IPS-18c (cell line): ENCODE measurements around the gene TLX2.

Experiments
- H3K4me3 ChIP-seq: 2 replicates; pipeline ENCODE4 v1.7.0; 2013; ENCODE audit warnings: low read depth, mild to moderate bottlenecking, low read length, moderate library complexity; ENCODE audit not compliant: insufficient read depth
- H3K9me3 ChIP-seq: one replicate; pipeline ENCODE4 v1.6.1; 2013; ENCODE audit warnings: mild to moderate bottlenecking, low read length, moderate library complexity; ENCODE audit not compliant: control insufficient read depth, insufficient read depth

Gene TLX2

DNA sequence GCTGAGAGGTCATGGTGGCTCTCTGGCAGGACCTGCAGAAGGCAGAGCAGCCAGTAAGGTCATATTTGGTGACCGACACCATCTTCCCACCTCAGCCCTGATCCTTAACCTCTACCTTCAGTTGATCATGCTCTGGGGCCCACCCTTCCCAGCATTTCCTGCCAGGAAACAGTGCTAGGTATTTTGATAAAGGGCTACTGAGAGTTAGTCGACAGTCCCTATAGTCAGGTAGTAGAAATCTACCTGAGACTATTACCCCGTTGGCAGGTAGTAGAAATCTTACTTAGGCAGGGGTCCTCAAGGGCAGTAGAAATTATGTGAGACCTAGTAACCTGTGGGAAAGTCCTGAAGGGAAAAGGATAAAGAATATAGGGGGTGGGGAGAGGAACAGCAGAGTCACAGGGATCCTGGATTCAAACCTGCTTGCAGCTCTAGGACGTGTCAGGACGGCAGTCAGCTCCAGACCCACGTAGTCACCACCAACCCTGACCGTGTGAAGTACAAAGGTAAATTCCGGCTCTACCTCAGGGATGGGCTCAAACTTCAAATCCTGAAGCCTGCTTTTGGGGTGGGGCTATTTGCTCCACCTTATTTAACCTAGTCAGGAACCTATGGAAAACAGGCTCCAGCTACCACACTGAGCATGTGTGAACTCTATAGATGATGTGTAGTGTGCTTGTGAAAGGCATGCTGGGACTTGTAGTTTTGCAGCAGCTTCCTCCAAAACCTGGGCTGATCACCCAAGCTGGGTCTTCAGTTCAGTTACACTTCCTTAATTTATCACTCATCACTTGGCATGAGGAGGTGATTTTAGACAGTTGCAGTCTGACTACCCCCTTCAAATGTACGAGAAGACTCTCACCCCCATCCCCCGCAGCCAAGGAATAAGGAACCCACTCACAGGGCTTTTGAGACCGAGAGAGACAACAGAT lies 11.7 kb downstream of the TLX2 start, which contains the start of gene DQX1:
Gene DQX1 (minus strand): TSS at position 515 of the 932 bp plus-strand sequence. CDS start 502 bp downstream, at position 13.
- peaks cover 4% of the 10 kb centered on the region for H3K9me3 ChIP-seq
- H3K4me3 ChIP-seq: no peak within 1 kb of the TSS; the same call in 1 of the 2 replicates

- no peak overlapping the region for H3K4me3 ChIP-seq
- H3K9me3 ChIP-seq: peaks cover 4% of the 10 kb centered on the region
These were observed 12.5 kb downstream of the TLX2 start for GRCh38 chr2:74526649-74527230.

DNA sequence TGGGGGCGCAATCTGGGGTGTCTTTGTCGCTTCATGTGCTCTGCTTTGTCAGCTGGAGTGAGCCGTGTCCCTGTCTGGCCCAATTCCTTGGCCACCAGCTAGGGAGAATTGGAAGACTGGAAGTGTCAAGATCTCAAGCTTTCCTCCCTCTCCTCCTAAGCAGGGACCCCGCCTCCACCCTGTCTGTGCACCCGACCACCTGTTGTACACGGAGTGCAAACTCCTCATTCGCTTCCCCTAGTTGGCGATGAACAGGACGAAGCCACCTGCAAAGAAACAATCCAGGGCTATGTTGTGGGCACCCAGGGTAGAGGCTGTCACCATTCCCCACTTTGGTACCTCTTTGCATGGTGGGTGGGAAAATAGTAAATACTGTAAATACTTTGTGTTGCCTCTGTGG lies 13.5 kb downstream of the TLX2 start:
- peaks cover 4% of the 10 kb centered on the region for H3K9me3 ChIP-seq
- no peak overlapping the region for H3K4me3 ChIP-seq

- Histone ChIP-seq H3K9me3 (peaks cover 4% of the 10 kb centered on the region), H3K4me3 (peak overlapping the region; percentile 93)
These were observed 14.5 kb downstream of the TLX2 start for GRCh38 chr2:74528600-74529356.

DNA sequence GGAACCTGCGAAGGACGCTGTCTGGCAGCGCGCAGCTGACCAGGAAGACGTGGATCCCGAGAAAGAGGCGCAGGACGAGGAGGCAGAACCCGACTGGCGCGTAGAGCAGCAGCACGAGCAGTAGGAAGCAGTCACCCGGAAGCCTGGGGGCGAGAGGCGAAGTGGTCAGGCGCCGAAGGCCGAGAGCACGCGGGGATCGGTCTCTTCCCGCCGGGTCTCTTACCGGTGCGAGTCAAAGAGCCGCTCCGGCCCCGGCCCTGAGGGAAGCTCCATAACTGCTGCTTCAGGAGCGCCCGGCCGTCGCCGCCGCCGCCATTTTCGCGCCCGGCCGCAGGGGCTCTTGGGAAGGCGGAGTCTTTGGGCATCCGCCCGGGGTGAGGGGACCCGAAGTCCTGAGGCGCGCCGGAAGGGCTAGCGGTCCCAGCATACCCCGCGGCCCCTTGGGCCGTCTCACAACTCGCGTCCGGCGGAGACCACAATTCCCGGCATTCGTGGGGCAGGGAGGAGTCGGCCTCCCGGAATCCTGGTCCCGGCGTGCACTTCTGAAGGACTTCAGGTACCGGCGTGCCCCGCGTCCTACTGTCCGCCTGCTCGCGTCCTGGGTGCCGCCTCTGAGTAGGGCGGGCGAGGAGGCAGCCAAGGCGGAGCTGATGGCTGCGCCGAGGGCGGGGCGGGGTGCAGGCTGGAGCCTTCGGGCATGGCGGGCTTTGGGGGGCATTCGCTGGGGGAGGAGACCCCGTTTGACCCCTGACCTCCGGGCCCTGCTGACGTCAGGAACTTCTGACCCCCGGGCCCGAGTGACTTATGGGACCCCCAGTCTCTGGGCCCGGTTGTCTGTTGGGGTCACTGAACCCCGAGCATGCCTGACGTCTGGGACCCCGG lies 15.3 kb downstream of the TLX2 start, which contains the start of the genes AUP1 and HTRA2:
Gene AUP1 (minus strand): TSS at position 350 of the 882 bp plus-strand sequence. CDS start 77 bp downstream, at position 273.
Gene HTRA2 (plus strand): TSS at position 577 of the 882 bp plus-strand sequence. CDS start 74 bp downstream, at position 651.
- Histone ChIP-seq H3K9me3 (peaks cover 4% of the 10 kb centered on the region), H3K4me3 (peak within 1 kb of the TSS; percentile 93)

GRCh38 chr2:74530239-74531187 lies 16.3 kb downstream of the TLX2 start:
- Histone ChIP-seq H3K4me3 (peak overlapping the region; percentile 84), H3K9me3 (peaks cover 4% of the 10 kb centered on the region)

GRCh38 chr2:74531666-74532065 lies 17.4 kb downstream of the TLX2 start:
- H3K4me3 ChIP-seq: no peak overlapping the region
- H3K9me3 ChIP-seq: peaks cover under 1% of the 10 kb centered on the region

DNA sequence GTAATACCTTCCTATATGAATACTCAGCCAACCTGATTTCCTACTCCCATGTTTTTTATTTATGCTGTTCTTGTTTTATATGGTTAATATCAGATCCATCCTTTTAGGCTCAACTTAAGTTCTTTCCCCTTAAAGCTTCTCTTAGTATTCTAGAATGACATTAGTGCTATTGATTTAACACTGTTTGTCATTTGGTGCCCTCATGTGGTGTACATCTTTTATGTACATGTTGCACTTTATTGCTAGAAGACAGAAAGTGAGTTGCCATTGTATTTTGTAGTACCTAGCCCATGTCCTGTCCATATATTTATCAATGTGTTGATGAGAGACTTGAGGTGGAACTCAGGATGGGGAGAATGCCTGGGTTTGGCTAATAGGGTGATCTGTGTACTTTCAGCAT lies 18.0 kb downstream of the TLX2 start:
- Histone ChIP-seq H3K9me3 (no peaks in the 10 kb centered on the region), H3K4me3 (no peak overlapping the region)

- H3K4me3 ChIP-seq: no peak overlapping the region
- H3K9me3 ChIP-seq: no peaks in the 10 kb centered on the region
These were observed 19.2 kb downstream of the TLX2 start for GRCh38 chr2:74533464-74533863.

DNA sequence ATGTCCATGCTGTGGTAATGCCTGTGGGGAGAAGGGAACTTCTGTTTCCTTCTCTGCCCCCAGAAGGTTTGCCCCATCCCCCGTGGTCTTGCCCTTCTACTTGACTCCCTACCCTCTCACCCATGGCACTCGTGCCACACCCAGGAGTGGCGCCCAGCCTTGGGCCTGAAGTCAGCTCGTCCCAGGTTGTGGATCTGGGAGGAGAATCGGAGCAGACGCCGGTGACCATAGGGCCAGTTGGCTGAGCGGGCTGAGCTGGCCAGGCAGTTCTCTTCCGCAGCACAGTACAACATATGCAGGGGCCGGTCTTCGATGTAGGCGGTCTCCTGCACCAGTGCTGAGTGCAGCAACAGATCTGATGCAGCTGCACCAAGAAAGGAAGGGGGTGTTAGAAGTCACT lies 20.2 kb downstream of the TLX2 start:
- Histone ChIP-seq H3K9me3 (no peaks in the 10 kb centered on the region), H3K4me3 (no peak overlapping the region)

GRCh38 chr2:74535440-74535965 lies 21.3 kb downstream of the TLX2 start:
- no peaks in the 10 kb centered on the region for H3K9me3 ChIP-seq
- H3K4me3 ChIP-seq: no peak overlapping the region

- Histone ChIP-seq H3K4me3 (no peak overlapping the region), H3K9me3 (no peaks in the 10 kb centered on the region)
These were observed 22.1 kb downstream of the TLX2 start for GRCh38 chr2:74536166-74536950.

- no peak overlapping the region for H3K4me3 ChIP-seq
- H3K9me3 ChIP-seq: no peaks in the 10 kb centered on the region
These were observed 22.9 kb downstream of the TLX2 start for GRCh38 chr2:74537140-74537539.

DNA sequence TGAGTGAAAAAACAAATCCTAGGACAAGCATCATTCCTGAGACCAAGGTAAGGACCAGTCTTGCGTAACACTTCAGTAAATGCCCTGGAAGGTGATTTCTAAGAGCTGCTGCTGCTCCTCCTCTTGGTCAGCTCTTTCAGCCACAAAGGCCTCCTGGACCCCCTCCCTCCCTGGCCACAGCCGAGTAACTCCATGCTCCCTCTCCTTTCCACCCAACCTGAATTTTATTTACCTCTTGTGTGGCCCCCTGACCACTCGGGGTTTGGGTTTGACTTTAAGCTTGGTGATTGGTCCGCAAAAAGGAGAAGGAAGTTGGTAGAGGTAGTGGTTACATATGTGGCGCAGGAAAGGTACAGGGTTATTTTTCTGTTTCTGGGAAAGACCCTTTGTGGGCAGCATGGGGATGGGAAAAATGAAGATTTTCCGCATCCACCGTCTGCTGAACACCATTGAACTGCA lies 24.7 kb downstream of the TLX2 start:
- no peaks in the 10 kb centered on the region for H3K9me3 ChIP-seq
- no peak overlapping the region for H3K4me3 ChIP-seq

- Histone ChIP-seq H3K9me3 (no peaks in the 10 kb centered on the region), H3K4me3 (no peak overlapping the region)
These were observed 26.0 kb downstream of the TLX2 start for GRCh38 chr2:74540291-74540690.
